SW 1271 (cell line): ENCODE data around the gene LTF.
"Not testable (repeated sequence)": the region's sequence is repeated elsewhere in the genome, so short reads cannot be mapped to it uniquely, and the experiment has no call there.

Experiments
- DNase-seq, 2 experiments: peaks; one replicate each; lab custom pipeline; 2025; lab: John Stamatoyannopoulos, UW

Gene LTF

DNA sequence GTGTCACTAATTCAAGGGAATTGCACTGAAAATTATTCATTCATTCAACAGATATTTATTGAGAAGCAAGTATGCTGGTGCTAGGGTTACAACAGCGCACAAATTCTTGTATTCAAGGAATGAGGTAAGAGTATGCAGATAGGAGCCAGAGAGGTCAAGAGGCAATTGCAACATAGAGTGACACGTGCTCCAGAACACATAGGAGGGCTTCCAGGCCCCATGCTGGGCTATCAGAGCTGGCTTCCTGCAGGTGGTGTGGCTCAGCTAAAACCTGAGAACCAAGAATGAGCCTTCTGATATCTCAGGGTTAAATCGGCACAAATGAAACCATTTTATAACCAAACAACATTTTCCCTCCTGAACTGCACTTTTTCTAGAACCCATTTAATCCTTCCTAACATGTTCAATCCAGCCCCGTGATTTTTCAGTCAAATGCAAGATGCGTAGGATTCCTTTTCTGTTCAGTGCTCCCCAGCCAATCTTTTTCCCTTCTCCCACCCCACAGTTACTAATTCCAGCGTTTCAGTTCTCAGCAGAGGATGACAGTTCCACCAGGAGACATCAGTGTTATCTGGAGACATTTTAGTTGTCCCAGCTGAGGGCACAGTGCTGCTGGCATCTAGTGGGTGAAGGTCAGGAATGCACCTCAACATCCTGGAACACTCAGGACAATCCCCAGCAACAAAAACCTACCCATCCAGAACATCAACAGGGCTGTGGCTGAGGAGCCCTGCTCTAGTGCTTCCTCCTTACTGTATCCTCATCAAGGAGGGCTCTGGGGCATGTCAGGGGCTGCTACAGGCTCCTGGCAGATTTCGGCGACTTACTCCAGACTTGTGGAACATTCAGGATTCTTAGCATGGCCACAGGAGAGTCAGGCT is 70.9 kb downstream of the LTF start:
- no peak for DNase-seq

DNA sequence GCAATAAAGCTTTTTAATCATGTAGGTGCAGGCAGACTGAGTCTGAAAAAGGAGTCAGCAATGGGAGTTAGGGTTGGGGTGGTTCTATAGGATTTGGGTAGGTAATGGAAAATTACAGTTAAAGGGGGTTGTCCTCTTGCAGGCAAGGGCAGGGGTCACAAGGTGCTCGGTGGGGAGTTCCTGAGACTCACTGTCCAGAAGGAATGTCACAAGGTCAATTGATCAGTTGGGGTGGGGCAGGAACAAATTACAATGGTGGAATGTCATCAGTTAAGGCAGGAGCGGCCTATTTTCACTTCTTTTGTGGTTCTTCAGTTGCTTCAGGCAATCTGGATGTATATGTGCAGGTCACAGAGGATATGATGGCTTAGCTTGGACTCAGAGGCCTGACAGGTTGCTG is 71.7 kb downstream of the LTF start:
- DNase-seq: no peak

DNA sequence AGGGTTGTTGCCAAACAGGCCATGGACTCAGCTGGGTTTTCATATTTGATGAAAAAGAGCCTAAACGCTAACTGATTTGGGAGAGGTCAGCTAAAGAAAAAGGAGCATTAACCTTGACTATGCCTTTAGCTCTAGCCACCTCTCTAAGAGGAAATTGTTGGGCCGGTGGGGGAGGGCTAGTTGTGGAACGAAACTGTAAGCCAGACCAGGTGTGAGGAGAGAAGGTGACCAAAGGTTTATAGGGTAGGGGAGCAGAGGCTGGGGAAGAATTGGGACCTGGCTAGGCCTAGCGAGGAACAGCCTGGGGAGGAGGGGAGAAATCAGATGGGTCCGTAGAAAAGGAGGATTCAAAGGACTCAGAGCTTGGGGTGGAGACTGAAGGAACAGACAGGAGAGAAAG is 73.2 kb downstream of the LTF start:
- DNase-seq: not testable (repeated sequence)

DNA sequence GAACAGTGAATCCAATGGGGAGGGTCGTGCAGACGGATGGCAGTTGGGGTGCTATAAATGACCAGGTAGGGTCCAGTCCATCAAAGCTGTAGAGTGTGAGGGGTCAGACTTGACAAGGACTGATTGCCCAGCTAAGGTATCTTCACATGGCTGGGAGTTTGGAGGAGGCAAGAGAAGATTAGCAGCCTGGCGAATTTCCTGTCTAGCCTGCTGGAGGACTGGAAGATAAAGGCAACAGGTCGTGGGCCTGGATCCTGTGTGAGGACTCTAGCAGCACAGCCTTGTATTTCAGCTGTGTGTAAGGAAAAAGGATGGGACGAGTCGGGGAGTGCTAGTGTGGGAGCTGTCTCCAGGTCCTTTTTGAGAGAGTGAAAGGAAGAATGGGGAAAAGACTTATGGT is 75.4 kb downstream of the LTF start:
- no peak for DNase-seq

DNA sequence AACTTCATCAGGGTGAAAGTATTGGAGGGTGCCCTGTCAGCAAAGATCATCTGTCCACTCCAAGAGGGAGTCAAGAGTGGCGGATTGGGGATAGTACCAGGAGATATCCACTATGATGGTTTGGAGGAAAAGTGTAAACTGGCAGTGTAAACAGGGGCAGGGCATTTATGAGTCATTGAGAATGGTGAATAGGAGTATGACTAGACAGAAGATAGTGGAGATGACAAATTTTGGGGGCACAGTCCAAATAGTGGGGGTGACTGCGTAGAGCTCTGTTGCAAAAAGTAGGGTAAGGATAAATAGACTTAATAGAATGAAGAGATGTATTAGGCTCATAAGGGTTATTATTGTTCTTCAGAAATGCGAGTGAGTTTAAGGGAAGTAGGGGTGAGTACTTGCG is 75.9 kb downstream of the LTF start:
- not testable (repeated sequence) for DNase-seq

DNA sequence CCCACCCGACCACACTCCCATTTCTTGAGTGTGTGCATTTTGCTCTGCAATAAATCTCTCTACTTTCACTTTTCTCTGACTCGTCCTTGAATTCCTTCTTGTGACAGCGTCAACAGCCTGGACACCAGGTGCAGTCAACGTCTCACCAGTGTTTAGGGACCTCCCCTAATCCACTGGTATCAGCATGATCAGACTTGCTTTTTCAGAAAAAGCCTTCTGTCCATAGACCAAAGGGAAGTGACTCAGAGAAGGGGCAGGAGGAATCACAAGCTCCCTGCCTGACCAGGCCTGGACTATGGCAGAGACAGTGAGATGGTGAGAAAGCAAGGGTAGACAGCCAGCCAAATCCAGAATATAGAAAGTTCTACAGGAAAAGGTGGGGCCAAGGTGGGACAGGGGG is 78.5 kb downstream of the LTF start:
- peak in 1 of 2 experiments; percentile 42 for DNase-seq
